HG03565 (cell line): ENCODE data around the gene FOXP4.

Experiments
- ATAC-seq: cut with Tn5 transposase; IDR thresholded peaks from one replicate; pipeline ENCODE4 v1.9.1; 2021; ENCODE audit warnings: mild to moderate bottlenecking, moderate library complexity; ENCODE audit not compliant: unreplicated experiment

The FOXP4 gene

GRCh38 chr6:41641352-41641925 is 95.3 kb downstream of the FOXP4 start:
- no peak for ATAC-seq

DNA sequence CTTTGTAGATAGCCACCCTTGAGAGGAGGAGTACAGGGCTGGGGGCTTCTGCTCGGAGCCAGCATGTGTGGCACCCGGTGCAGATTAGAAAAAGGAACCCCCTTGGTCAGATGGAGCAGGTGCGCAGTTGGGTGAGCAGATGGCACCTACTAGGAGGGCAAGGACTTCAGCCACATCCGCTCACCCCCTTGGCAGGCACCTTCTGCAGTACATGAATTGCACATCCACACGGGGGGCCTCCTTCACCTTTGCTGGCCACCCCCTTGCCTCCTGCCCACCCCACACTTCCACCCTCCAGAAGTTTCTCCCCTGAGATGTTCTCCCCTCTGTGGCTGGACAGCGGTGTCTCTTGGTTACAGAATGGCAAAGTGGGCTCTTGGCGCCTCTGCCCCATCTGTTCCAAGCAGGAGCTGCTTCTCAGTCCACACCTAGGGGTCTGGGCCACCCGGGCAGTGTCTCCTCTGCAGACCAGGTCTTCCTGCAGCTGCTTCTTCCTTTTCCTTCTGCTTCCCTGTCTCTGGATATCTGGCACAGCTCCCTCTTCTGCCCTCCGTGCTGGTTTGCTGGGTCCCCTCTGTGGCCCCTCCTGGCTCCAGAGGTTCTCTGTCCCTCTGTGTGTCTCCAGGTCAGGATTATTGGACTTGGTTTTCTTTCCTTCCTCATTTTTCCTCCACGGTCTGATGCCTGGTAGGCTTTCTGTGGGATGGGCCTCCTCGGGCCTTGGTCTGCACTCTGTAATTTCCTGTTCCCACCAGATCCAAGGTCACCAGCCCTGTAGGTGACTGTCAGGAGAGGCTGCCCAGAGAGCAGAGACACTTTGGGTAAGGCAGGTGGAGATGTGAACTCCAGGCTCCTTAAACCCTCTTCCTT is 96.1 kb downstream of the FOXP4 start:
- no peak for ATAC-seq

- ATAC-seq, result no peak
Observed at GRCh38 chr6:41642960-41643898, 97.0 kb downstream of the FOXP4 start.

- no peak for ATAC-seq
Observed at GRCh38 chr6:41643899-41644269, 97.7 kb downstream of the FOXP4 start.

GRCh38 chr6:41644297-41644879 is 98.2 kb downstream of the FOXP4 start:
- ATAC-seq, result no peak

GRCh38 chr6:41645007-41645618 is 98.9 kb downstream of the FOXP4 start:
- ATAC-seq, result no peak

- ATAC-seq, result no peak
Observed at GRCh38 chr6:41646026-41646795, 100.0 kb downstream of the FOXP4 start.

DNA sequence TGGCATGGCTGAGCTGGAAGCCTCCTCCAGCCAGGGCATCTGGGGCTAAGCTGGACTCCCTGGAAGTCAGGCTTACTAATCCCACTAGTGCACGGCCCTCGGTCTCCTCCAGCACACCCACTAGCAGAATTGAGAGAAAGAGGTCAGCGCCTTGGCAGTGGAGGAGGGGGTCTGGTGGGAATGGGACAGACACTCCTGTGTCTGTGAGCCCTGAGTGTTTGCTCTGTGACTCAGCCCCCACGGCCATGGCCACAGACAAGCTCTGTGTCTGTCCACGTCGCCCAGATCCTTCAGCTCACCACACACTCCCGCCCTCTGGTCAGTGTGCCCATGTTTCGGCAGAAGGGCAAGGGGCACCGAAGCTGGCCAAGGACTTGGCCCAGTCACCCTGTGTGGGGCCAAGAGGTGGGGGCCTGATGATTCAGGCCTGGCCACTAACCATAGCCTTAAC is 100.9 kb downstream of the FOXP4 start:
- ATAC-seq, result no peak

- ATAC-seq, result no peak
Observed at GRCh38 chr6:41648070-41648585, 101.9 kb downstream of the FOXP4 start.

- no peak for ATAC-seq
Observed at GRCh38 chr6:41648921-41649320, 102.7 kb downstream of the FOXP4 start.

DNA sequence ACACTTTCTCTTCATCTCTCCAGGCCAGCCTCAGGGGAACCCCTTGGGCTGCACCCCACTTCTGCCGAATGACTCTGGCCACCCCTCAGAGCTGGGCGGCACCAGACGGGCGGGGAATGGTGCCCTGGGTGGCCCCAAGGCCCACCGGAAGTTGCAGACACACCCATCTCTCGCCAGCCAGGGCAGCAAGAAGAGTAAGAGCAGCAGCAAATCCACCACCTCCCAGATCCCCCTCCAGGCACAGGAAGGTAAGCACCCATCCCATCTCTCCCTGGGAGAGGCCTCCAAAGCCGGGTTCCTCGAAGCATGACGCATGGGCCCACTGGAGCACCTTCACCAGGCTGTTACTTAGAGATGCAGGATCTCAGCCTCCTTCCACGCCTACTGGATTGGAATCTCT is 103.4 kb downstream of the FOXP4 start:
- ATAC-seq, result no peak

DNA sequence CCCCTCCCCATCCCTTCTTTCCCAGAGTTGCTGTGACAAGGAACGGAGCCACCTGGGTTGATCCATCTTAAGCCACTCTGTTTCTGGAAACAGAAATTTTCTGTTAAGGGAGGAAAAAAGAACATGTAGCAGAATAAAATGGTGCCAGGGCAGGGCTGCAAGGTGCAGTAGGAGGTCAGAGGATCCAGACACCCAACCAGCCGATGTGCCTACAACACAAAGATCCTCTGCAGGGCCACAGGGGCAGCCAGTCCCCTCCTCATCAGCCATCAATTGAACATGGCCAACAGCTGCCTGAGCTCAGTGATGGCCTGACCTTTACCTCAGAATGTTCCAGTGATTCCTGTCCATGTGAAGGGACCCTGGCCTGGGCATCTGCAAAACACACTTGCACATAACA is 103.9 kb downstream of the FOXP4 start:
- no peak for ATAC-seq

- no peak for ATAC-seq
Observed at GRCh38 chr6:41651246-41651961, 105.2 kb downstream of the FOXP4 start.
